HG02943 (cell line): ENCODE measurements around the gene SYT2.

Experiments used
- ATAC-seq: cut with Tn5 transposase; IDR thresholded peaks from one replicate; pipeline ENCODE4 v1.9.1; 2021; ENCODE audit warnings: mild to moderate bottlenecking, low read depth, moderate library complexity; ENCODE audit not compliant: unreplicated experiment

The SYT2 gene

DNA sequence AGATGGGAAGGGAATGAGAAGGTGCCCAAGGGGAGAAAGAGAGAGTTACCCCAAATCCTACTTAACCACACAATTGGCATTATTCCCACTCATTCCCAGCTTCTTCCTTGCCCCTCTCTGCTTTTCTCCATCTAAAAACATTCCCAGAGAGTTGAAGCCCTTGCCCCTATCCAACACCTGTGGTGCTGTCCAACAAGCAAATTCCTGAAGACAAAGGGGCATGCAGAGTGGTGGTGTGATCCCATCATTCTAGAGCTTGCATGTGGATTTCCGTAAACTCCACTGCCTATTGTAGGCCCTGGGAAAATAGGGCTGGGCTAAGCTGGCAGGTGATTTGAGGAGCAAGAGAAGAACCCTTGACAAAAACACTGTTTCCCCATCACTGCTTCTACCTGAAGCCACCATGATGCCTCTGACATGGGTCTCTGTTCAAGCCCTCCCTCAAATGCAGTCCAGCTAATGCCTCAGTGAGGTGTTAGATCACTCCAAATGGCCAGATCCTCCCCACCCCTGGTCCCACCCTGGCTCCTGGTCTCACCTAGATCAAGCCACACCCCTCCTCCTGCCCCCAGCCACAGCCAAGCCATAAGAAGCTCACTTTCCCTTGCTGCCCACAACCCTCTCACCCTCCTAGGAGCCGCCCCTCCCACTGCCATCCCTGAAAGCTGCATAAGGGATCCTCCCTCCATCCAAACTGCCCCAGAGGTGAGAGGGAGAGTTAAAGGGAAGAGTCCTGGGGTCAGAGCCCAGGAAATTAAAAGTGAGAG lies 29.5 kb downstream of the SYT2 start:
- no peak for ATAC-seq

DNA sequence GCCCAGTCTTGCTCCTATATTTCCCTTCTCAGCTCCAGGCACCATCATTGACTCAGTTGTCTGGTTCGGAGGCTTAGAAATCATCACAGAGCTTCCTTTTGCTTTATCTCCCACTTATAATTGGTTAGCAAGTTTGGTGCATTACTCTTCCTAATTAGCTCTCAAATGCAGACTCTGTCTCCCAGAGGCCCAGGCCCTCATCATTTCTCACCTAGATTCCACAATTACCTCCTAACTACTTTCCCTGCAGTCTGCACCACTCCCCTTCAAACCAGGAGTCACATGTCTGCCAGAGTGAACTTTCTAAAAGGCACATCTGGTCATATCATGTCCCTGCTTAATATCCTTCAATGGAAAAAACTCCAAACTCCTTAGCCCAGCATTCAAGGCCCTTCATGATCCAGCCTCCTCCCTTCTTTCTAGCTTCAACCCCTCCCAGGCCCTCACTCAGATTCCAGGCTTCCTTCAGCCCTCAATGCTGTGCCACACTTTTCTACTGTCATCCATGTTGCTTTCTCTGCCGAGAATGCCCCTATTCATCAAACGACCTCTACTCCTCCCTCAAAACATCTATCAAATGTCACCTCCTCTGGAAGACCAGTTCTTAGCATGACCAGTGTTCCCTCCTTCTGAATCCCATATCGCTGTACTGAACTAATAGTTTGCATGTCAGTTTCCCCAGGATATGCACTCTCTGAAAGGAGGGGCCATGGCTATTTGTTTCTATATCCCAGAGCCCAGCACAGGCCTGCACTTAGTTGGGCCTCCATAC lies 30.7 kb downstream of the SYT2 start:
- no peak for ATAC-seq

DNA sequence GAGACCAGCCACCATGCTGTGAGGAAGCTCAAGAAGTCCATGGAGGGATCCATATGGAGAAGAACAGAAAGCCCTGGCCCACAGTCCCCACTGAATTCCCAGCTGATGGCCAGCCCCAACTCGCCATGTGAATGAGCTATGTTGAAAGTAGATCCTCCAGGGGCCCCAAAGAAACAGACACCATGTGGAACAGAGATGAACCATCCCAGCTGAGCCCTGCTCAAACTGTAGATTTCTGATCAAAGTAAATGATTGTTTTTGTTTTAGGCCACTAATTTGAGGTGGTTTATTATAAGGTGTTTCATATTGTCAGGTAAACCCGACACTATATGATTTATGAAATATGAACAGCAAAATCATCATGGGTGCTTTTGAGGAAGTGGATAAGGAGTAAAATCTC lies 32.8 kb downstream of the SYT2 start:
- ATAC-seq: no peak

DNA sequence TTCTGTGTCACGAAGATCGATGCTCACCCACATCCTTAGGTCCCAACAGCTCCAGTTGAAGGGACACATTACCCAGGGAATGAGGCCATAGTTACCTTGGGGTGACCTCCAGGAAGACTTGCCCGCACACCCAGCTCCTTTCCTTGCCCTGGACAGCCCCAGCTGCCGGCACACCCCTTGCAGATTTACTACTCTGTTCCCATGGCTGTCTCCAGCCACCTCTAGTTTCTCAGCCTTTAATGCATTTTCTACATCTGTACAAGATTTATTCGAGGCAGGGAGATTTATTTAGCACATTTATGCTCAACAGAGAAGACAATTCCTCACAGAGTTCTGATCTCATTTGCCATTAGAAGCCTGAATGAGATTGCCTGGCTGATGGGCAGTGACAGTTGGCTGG lies 36.7 kb downstream of the SYT2 start:
- ATAC-seq: no peak

DNA sequence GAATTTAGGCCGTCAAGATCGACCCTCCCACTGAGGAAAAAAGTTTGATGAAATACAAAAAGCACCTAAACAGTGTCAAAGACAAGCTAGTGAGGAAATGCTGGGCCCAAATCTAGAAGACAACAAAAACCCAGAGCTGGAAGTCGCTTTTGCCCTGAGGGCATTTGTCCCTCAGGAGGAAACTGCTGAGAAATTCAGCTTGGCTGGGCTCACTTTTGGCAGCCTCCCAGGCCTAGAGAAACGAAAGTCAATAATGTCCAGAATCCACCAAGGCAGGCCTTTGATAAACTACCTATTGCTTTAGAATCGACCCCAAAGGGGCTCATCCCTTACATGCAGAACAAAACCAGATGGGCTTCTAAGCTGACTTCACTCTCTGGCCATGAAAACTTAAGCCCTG lies 38.9 kb downstream of the SYT2 start:
- ATAC-seq: no peak

DNA sequence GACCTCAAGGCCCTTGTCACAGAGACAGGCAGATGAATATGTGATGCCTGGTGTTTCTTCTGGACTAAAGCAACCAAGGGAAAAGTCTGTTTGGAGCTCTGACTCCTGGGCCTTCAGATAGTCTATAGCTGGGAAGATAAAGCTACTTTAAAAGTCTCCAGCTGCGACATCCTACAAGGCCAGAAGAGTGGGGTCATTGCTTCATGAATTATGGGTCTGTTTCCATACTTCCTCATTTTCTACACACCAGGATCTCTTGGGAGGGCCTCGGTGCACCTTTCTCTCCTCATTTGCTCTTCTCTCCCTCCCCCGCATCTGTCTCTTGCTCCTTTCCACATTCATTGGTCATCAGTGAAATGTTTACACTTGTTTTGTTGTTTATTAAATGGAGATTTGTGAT lies 44.8 kb downstream of the SYT2 start:
- ATAC-seq: no peak

DNA sequence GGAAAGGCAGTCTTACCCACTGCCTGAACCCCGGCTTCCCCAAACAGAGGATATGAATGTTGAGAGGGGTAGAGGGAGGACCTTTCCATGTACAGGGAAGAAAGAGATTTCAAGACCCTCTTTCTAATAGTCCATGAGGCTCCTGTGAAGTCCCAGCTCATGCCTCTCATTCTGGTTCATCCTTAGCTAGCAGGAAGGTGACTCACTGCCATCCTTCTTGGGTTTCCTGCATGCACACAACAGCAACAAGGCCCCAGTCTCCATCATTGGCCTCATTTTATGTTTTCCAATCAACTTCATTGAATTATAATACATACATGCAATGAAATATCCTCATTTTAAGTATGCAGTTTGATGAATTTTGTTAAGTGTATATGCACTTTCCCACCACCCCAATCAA lies 46.2 kb downstream of the SYT2 start:
- ATAC-seq: no peak

DNA sequence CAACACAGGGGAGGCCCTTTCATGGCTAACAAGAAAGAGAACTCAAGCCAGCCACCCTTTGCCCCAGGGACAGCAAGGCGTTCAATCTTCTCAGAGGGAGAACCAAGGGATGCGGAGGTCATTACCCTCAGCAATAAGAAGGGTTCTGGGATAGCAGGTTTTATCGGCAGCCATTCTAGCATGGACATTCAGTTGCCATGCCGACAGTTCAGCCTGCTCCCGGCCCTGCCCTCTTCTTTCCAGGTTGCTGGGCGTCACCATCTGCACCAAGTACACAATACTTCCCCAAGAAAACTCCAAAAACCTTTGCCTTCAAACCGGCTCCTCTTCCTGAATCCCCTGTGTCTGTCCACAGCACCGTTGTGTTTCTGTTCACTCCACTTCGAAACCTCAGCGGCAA lies 47.1 kb downstream of the SYT2 start:
- ATAC-seq: no peak

DNA sequence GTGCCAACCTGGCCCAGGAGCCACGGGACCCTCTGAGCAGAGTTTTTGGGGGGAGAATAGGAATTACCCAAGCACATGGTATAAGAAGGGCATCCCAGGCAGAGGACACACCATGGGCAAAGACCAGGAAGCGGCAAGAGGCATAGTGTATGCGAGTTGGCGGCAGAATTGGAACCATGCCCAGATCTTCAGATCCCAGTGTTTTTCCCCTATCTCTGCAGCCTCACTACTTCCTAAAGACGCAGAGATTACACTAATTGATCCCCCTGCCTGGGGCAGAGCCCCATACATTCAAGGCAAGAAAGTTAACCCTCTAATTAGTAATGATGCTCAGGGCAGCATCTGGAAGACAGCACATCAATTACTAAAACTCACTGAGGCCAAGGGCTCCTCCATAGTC lies 48.2 kb downstream of the SYT2 start:
- ATAC-seq: no peak

DNA sequence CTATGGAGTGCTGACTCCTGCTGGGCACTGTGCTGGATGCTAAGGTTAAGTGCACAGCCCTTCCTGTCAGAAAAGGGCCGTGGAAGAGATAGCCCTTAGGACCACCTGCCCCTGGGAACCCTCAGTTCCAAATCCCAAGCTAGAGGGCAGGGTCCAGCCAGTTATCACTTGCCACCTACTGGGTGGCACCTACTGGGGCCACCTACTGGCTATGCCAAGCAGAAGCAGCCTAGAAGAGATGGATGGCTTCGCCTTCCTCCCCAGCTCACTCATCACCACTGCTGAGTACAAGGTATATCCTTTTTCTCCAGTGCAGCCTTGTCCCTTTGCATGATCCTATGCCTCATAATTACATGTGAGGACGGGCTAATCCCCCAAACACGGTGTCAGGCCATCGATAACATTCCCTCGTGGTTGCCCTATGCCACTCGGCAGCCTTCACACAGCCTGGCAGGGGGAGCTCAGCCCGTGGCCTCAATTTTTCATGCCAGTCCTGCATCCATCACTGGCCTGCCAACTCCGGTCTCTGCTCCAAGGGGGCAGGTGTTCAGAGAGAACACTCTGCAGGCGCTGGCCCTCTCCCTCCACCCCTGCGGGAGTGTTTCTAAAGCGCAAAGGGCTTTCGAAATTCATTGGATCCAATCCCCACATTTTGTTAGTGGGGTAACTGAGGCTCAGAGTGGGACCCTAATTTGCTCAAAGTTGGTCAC lies 49.0 kb downstream of the SYT2 start:
- no peak for ATAC-seq

DNA sequence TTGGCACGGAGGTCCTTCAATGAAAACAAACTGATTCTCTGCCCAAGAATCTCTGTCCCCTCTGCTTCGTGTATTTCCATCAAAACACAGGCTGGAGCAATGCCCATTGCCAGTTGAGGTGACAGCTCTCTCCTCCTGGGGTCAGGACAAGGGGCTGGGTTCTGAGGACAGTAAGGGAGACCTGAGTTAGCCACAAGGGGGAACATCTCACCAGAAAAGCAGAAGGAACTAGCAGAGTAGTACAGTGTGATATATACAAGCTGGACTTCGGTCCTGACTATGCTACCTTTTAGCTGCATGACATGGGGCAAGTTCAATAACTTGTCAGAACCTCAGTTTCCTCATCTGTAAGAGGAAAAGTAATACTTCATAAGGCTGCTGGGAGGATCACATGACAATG lies 50.3 kb downstream of the SYT2 start:
- ATAC-seq: no peak

DNA sequence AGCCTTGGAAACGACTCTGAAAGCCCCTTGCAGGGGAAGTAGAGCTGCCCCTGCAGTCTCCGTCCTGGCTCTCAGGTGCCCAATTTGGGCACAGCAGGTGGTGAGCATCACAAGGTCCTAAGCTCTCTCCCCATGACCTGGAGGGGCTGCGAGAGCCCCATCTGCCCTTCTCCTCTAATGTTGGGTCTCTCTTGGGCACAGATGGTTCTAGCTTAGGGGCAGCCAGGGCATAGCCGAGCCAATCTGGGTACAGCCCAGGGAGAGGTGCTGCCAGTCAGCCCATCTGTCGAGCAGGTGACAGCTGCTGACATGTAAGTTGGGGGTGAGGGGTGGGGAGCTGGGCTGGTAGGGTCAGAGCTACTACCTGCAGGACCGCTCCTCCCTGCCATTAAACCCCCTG lies 50.7 kb downstream of the SYT2 start:
- no peak for ATAC-seq

DNA sequence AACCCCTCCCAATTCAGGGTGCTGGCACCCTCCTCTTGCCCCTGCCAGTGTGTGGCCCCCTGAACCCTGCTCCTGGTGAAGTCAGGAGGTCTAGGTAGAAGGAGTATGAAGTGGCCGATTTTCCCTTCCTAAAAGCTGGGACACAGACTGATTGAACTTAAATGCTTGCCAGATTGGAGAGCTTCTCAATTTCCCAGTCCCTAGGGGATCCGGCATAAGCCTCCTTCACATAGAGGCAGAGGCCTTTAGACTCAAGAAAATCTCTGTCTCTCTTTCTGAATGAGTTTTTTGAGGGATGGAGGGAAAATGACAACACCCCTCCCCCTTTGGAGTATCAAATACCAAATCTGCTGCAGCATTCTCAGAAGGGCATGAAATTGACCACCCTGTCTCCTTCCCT lies 51.5 kb downstream of the SYT2 start:
- ATAC-seq: no peak

DNA sequence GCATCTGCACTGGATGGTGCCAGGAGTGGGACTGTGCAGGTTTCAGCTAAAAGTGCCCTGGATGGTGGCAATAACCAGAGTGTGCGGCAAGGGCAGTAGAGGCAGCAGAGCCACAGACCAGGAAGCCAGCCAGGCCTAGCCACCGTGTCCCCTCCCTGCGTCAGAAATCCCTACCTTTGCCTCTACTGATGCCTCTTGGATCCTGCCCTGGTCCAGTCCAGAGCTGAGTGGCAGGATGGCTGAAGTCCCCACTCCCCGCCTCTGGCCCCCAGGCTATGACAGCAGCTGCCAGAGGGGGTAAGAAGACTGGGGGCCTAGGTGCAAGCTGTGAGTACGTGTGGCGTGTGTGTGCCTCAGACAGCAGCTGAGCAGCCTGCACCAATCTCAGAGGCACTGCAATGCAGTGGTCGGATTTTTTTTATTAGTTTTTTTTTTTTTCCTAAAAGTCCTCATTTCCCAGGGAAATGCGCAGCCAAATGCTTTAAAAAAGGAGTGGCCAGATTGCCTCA lies 51.9 kb downstream of the SYT2 start:
- no peak for ATAC-seq

DNA sequence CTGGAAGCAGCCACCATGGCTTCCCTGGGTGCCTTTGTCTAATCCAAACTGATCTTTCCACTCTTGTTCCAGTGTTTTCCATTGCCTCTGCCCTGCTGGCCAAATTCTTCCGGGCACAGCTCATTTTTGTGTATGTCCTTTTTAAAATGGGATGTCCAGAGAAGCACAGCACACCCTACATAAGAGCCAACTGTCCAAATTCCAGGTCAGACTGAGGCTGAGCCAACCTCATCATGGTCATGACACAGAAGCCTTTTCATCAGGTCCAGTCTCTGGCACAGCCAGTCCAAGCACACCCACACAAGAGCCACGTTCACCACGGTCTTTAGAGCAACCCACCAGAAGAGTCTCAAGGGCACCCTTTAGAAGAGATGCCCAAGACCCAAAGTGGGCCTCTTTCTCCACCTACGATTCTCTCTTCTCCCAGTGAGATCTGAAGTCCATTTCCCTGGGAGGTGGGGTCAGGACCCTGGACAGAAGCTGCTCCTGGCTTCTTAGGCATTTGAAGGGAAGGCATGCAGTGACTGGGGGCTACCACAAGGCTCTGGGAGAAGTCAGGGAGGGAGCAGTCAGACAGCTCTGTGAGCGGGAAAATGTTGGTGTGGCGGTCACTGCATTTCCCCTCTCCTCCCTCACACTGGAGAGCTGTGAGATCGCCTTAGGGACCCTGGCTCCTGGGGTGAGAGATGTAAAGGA lies 53.2 kb downstream of the SYT2 start:
- no peak for ATAC-seq

DNA sequence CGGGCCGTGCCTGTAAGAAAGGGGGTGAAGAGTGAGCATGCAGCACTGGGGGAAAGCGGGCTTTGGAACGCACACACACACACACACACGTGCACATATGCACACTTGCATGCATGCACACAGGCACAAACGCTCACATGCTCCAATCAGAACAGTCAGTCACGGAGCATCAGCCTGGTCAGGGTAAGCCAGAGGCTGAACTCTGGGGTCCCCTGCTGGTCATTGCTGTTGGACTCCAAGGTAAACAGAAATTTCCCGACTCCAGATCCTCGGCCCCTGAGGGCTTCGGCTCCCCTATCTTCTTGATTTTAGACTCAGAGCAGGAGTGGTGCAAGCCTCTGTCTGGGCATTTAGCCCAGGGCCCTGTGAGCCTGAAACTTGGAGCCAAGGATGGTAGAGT lies 54.2 kb downstream of the SYT2 start:
- ATAC-seq: no peak

DNA sequence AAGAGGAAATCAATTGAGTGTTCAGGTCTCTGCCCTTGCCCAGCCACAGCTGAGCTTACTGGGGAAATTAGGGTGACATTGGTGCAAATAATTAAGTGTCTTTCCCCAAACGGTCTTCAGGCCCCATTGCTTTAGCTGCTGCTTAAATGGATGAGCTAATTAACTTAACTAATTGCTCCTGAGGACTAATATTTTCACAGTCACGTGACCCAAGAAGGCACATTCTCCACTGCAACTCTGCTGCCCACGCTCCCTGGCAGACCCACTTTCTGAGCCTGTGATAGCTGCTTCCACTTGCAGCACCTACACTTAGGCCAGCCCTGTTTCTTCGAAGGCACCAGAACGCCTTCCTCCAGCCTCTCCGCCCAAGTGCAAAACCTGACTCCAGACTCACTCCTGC lies 56.2 kb downstream of the SYT2 start:
- no peak for ATAC-seq

DNA sequence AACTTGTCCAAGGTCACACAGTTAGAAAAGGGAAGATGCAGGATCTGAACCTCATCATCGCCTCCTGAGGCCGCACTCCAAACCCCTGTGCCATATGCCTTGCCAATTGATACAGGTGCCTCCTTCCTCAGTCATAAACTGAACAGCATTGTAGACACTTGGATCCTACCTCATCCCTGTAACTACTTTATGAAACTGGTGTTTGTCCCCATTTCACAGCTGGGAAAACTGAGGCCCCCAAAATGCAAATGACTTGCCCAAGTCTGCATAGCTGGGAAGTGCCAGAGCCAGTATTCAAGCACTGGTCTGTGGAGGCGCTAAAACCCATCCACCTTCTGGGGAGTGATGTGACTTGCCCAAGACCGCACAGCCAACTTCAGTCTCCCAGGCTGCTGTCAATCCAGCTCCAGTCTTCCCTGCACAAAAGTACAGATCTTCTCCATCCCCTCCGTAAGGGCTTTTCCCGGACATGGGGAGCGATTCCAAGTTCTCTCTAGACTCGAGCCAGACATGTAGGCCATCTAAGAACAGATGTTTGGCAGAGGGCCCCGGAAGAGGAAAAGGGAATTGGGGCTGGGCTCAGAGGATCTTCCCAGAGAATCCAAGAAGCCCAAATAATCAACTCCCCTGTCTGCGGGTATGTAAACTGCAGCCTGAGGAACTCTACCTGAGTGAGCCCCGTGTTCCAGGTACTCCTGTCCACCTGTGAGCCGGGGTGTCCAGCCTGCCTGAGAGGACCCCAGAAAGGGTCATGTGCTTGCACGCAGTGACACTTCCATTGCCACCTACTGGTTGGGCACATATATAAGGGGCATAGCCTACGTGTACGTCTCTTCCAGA lies 60.5 kb downstream of the SYT2 start:
- ATAC-seq: no peak

DNA sequence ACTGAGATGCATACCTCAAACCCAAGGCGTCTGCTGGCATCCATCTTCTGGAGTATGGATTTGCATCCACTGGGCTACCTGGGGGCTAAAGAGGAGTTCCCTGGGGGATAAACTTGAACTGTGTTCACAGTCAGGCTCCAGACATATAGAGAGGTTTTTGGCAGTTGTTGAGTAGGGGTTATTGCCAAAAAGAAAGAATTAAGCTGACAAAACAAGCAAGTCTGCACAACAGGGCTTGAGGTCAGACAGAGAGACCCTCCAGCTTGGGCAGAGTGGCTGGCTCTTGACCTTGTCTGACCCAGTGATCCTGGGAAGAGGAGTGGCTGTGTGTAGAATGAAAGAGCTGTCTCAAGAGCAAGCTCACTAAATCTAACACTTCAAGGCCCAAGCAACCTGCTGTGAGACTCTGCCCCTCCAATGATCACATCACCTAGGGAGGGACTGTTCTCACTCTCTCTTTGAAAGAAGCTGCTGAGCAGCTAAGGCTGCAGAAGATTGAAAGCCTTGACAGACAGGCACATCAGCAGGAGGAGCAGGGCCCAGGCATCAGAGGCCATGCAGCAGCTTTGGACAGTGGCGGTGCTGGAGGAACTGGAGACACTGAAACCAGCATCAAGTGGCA lies 61.5 kb downstream of the SYT2 start:
- ATAC-seq: no peak

DNA sequence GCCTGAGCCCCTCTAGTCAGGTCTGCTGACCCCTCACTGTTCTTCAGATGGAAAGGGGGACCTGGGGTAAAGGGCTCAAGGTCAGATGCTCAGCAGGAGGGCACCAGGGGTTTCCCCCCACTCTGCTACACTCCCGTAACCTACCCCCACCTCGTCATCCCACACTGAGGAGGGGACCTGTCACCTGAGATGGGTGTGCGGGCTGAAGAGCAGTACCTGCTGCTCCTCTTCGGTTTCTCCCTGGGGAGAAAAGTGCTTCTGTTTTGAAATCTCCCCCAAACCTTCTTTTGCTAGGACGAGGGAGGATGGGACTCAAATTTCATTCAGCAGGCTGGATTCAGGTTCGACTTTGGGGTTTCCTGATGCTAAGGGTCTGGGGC lies 65.2 kb downstream of the SYT2 start:
- ATAC-seq: no peak
